WTC11 (cell line): ENCODE data around the gene KRTCAP3. TPM values are rescaled to one million over a fixed set of nuclear protein-coding genes. Genes with fewer than 3 reads are reported as not detected.

Experiments
- ATAC-seq: fragments of 200-7000 bp; cut with Tn5 transposase; 2 replicates; pipeline ENCODE4 v1.10.0; 2021; ENCODE audit warnings: mild to moderate bottlenecking, moderate library complexity
- CTCF ChIA-PET: fragments of 300-600 bp; sonication (Branson Sonifier 250); formaldehyde crosslinking; loops from one replicate; lab custom pipeline; 2021; ENCODE audit warnings: antibody characterized with exemption; lab: Charles Lee
- POLR2A ChIA-PET: fragments of 350-600 bp; sonication (Branson Sonifier 250); formaldehyde crosslinking; loops from one replicate; lab custom pipeline; 2021; ENCODE audit warnings: antibody characterized with exemption; lab: Charles Lee
- DNase-seq: peaks from one replicate; pipeline ENCODE4 v3.0.0; 2021; ENCODE audit warnings: low spot score
- H3K27ac Mint-ChIP-seq: 2 replicates; pipeline ENCODE4 v1.8.0; 2021; ENCODE audit warnings: mixed read lengths
- H3K27me3 Mint-ChIP-seq: 2 replicates; pipeline ENCODE4 v1.8.0; 2021; ENCODE audit warnings: low read depth, mild to moderate bottlenecking, moderate library complexity, mixed read lengths
- H3K36me3 Mint-ChIP-seq: 2 replicates; pipeline ENCODE4 v1.8.0; 2021; ENCODE audit warnings: mixed read lengths
- H3K4me1 Mint-ChIP-seq: 2 replicates; pipeline ENCODE4 v1.8.0; 2022; ENCODE audit warnings: mixed read lengths
- H3K4me3 Mint-ChIP-seq: 2 replicates; pipeline ENCODE4 v1.8.0; 2021; ENCODE audit warnings: mild to moderate bottlenecking, moderate library complexity, mixed read lengths
- H3K9me3 Mint-ChIP-seq: 2 replicates; pipeline ENCODE4 v1.8.0; 2021; ENCODE audit warnings: mixed read lengths
- ATF1 ChIP-seq: sonication (generic); formaldehyde crosslinking; IDR thresholded peaks from 2 replicates; pipeline ENCODE4 v1.8.1; 2023; ENCODE audit warnings: mild to moderate bottlenecking, moderate library complexity, missing genetic modification reagents
- EMX1 ChIP-seq: fragments of 250-450 bp; sonication (Bioruptor Pico); IDR thresholded peaks from 2 replicates; pipeline ENCODE4 v1.8.0; 2021; ENCODE audit warnings: mild to moderate bottlenecking
- ESRRA ChIP-seq: sonication (generic); formaldehyde crosslinking; IDR thresholded peaks from 2 replicates; pipeline ENCODE4 v1.8.1; 2022; ENCODE audit warnings: mild to moderate bottlenecking, missing genetic modification reagents, borderline replicate concordance
- ETV6 ChIP-seq: sonication (generic); formaldehyde crosslinking; IDR thresholded peaks from 2 replicates; pipeline ENCODE4 v1.8.1; 2022; ENCODE audit warnings: mild to moderate bottlenecking, missing genetic modification reagents
- FOXJ3 ChIP-seq: sonication (generic); formaldehyde crosslinking; IDR thresholded peaks from 2 replicates; pipeline ENCODE4 v1.9.0; 2021; ENCODE audit warnings: missing genetic modification reagents, mild to moderate bottlenecking, borderline replicate concordance
- GRHL2 ChIP-seq: fragments of 250-450 bp; sonication (Bioruptor Pico); IDR thresholded peaks from 2 replicates; pipeline ENCODE4 v1.8.0; 2022; ENCODE audit warnings: mild to moderate bottlenecking, moderate library complexity; ENCODE audit not compliant: insufficient replicate concordance, severe bottlenecking
- JAZF1 ChIP-seq: fragments of 250-450 bp; sonication (Bioruptor Pico); IDR thresholded peaks from 2 replicates; pipeline ENCODE4 v1.9.0; 2021; ENCODE audit warnings: moderate library complexity, mild to moderate bottlenecking, inconsistent platforms
- MXD4 ChIP-seq: fragments of 250-450 bp; sonication (Bioruptor Pico); IDR thresholded peaks from 2 replicates; pipeline ENCODE4 v1.8.0; 2021; ENCODE audit warnings: mild to moderate bottlenecking, moderate library complexity, borderline replicate concordance
- MYBL2 ChIP-seq: sonication (generic); formaldehyde crosslinking; IDR thresholded peaks from 2 replicates; pipeline ENCODE4 v1.8.1; 2023; ENCODE audit warnings: mild to moderate bottlenecking, moderate library complexity, missing genetic modification reagents
- NFATC4 ChIP-seq: fragments of 250-450 bp; sonication (Bioruptor Pico); IDR thresholded peaks from 2 replicates; pipeline ENCODE4 v1.9.0; 2021; ENCODE audit warnings: mild to moderate bottlenecking
- NFE2L1 ChIP-seq: sonication (generic); formaldehyde crosslinking; IDR thresholded peaks from 2 replicates; pipeline ENCODE4 v1.8.1; 2023; ENCODE audit warnings: missing genetic modification reagents
- OVOL2 ChIP-seq: fragments of 250-450 bp; sonication (Bioruptor Pico); IDR thresholded peaks from 2 replicates; pipeline ENCODE4 v1.9.0; 2021; ENCODE audit warnings: mild to moderate bottlenecking, borderline replicate concordance
- PRRX2 ChIP-seq: fragments of 250-450 bp; sonication (Bioruptor Pico); IDR thresholded peaks from 2 replicates; pipeline ENCODE4 v1.8.0; 2021; ENCODE audit warnings: mild to moderate bottlenecking
- RELA ChIP-seq: sonication (generic); formaldehyde crosslinking; IDR thresholded peaks from 2 replicates; pipeline ENCODE4 v1.8.1; 2022; ENCODE audit warnings: missing genetic modification reagents, mild to moderate bottlenecking, borderline replicate concordance
- SOX15 ChIP-seq: fragments of 250-450 bp; sonication (Bioruptor Pico); IDR thresholded peaks from 2 replicates; pipeline ENCODE4 v1.9.0; 2021; ENCODE audit warnings: mild to moderate bottlenecking
- SP1 ChIP-seq: sonication (generic); formaldehyde crosslinking; conservative IDR thresholded peaks from 2 replicates; pipeline ENCODE4 v1.8.1; 2022; ENCODE audit warnings: missing genetic modification reagents
- ZNF423 ChIP-seq: fragments of 250-450 bp; sonication (Bioruptor Pico); IDR thresholded peaks from 2 replicates; pipeline ENCODE4 v2.1.2; 2022; ENCODE audit warnings: mild to moderate bottlenecking, moderate library complexity
- ZNF512 ChIP-seq: sonication (generic); formaldehyde crosslinking; IDR thresholded peaks from 2 replicates; pipeline ENCODE4 v1.8.1; 2022; ENCODE audit warnings: missing genetic modification reagents, borderline replicate concordance
- total RNA-seq: library from RNA; stranded (reverse); gene quantifications from 3 replicates; pipeline ENCODE4 v1.2.3, GENCODE V29; 2021
- TF ChIP-seq, protein P1 (sequence below): sonication (generic); formaldehyde crosslinking; IDR thresholded peaks from 2 replicates; pipeline ENCODE4 v1.8.0; 2023; ENCODE audit warnings: missing genetic modification reagents
- TF ChIP-seq, protein P2 (sequence below): sonication (generic); formaldehyde crosslinking; IDR thresholded peaks from 2 replicates; pipeline ENCODE4 v1.8.0; 2022; ENCODE audit warnings: missing genetic modification reagents
- TF ChIP-seq, protein P3 (sequence below): sonication (generic); formaldehyde crosslinking; IDR thresholded peaks from 2 replicates; pipeline ENCODE4 v1.8.0; 2022; ENCODE audit warnings: mild to moderate bottlenecking, missing genetic modification reagents
- TF ChIP-seq, protein P4 (sequence below): sonication (generic); formaldehyde crosslinking; IDR thresholded peaks from 2 replicates; pipeline ENCODE4 v1.8.1; 2023; ENCODE audit warnings: mild to moderate bottlenecking, missing genetic modification reagents, moderate library complexity

The KRTCAP3 gene
- total RNA-seq, 1 experiment from 2014 or later: 41.9 TPM

- peaks cover 14% of the 10 kb centered on the region for H3K4me1 Mint-ChIP-seq
- no peak for DNase-seq
- peak overlapping the region; percentile 74 for H3K4me3 Mint-ChIP-seq
- ChIA-PET CTCF (interaction anchor here (0.6 to 1.0 kb wide), 2 partner anchors 12 to 92 kb away, joined by 3 to 4 read pairs; no protein-coding TSS in a partner anchor), POLR2A (no interaction called here)
- H3K27me3 Mint-ChIP-seq: no peaks in the 10 kb centered on the region
- peak; percentile 6; the same call in 1 of the 2 replicates for ATAC-seq
- H3K27ac Mint-ChIP-seq: no peak overlapping the region
- H3K36me3 Mint-ChIP-seq: peaks cover 33% of the 10 kb centered on the region
- H3K9me3 Mint-ChIP-seq: no peaks in the 10 kb centered on the region
- TF ChIP-seq NFE2L1 (CRISPR knock-in tag) (peak; percentile 65; the same call in 1 of the 2 replicates), ZNF512 (CRISPR knock-in tag) (0 out of 2 replicates have a peak, but pooled peaks have one; percentile 4), MYBL2 (no peak), RELA (CRISPR knock-in tag) (no peak)
- TF ChIP-seq, protein P1, sequence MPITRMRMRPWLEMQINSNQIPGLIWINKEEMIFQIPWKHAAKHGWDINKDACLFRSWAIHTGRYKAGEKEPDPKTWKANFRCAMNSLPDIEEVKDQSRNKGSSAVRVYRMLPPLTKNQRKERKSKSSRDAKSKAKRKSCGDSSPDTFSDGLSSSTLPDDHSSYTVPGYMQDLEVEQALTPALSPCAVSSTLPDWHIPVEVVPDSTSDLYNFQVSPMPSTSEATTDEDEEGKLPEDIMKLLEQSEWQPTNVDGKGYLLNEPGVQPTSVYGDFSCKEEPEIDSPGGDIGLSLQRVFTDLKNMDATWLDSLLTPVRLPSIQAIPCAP (CRISPR knock-in tag): no peak
Observed at GRCh38 chr2:27442920-27443282, 720 bp downstream of the KRTCAP3 start.

DNA sequence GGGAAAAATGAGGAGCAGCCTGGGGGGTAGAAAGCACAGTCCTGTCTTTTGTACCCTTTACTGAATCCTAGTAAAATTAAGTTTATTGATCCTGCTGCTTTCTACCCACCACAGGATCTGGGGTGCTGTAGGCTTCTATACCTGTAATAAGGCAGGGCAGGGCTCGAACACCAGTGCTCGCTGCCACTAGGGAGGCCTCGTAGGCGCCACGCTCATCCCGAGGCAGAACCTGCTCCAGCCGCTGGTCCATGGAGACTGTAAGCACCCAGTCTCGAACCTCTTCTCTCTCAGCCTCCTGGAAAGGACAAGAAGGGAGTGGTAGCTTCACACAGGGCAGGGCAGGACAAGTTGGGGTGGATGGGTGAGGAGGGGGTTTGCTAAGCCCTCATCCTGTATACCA is 3.0 kb downstream of the KRTCAP3 start:
- Mint-ChIP-seq H3K4me3 (no peak overlapping the region), H3K27me3 (no peaks in the 10 kb centered on the region), H3K36me3 (peaks cover 19% of the 10 kb centered on the region), H3K9me3 (no peaks in the 10 kb centered on the region), H3K27ac (no peak overlapping the region), H3K4me1 (peaks cover 14% of the 10 kb centered on the region)
- POLR2A ChIA-PET: interaction anchor here (1.2 kb wide), 1 partner anchor 18 kb away, joined by 3 read pairs; no protein-coding TSS in a partner anchor
- CTCF ChIA-PET: interaction anchor here (1.1 to 1.4 kb wide), 2 partner anchors 16 to 76 kb away, joined by 3 read pairs; partner anchors contain the start of gene NRBP1
- TF ChIP-seq, protein P2, sequence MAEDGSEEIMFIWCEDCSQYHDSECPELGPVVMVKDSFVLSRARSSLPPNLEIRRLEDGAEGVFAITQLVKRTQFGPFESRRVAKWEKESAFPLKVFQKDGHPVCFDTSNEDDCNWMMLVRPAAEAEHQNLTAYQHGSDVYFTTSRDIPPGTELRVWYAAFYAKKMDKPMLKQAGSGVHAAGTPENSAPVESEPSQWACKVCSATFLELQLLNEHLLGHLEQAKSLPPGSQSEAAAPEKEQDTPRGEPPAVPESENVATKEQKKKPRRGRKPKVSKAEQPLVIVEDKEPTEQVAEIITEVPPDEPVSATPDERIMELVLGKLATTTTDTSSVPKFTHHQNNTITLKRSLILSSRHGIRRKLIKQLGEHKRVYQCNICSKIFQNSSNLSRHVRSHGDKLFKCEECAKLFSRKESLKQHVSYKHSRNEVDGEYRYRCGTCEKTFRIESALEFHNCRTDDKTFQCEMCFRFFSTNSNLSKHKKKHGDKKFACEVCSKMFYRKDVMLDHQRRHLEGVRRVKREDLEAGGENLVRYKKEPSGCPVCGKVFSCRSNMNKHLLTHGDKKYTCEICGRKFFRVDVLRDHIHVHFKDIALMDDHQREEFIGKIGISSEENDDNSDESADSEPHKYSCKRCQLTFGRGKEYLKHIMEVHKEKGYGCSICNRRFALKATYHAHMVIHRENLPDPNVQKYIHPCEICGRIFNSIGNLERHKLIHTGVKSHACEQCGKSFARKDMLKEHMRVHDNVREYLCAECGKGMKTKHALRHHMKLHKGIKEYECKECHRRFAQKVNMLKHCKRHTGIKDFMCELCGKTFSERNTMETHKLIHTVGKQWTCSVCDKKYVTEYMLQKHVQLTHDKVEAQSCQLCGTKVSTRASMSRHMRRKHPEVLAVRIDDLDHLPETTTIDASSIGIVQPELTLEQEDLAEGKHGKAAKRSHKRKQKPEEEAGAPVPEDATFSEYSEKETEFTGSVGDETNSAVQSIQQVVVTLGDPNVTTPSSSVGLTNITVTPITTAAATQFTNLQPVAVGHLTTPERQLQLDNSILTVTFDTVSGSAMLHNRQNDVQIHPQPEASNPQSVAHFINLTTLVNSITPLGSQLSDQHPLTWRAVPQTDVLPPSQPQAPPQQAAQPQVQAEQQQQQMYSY (CRISPR knock-in tag): no peak
- no peak for TF ChIP-seq SOX15 (CRISPR knock-in tag)
- TF ChIP-seq, protein P3, sequence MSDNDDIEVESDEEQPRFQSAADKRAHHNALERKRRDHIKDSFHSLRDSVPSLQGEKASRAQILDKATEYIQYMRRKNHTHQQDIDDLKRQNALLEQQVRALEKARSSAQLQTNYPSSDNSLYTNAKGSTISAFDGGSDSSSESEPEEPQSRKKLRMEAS (CRISPR knock-in tag): no peak
- TF ChIP-seq ESRRA (CRISPR knock-in tag): no peak
- no peak for TF ChIP-seq MXD4 (CRISPR knock-in tag)
- TF ChIP-seq NFATC4 (CRISPR knock-in tag): no peak
- no peak for TF ChIP-seq ZNF423 (CRISPR knock-in tag)
- TF ChIP-seq PRRX2 (CRISPR knock-in tag): no peak
- TF ChIP-seq JAZF1 (CRISPR knock-in tag): no peak
- TF ChIP-seq SP1 (CRISPR knock-in tag): no peak
- TF ChIP-seq OVOL2 (CRISPR knock-in tag): no peak
- no peak for TF ChIP-seq ATF1 (CRISPR knock-in tag)
- TF ChIP-seq, protein P4, sequence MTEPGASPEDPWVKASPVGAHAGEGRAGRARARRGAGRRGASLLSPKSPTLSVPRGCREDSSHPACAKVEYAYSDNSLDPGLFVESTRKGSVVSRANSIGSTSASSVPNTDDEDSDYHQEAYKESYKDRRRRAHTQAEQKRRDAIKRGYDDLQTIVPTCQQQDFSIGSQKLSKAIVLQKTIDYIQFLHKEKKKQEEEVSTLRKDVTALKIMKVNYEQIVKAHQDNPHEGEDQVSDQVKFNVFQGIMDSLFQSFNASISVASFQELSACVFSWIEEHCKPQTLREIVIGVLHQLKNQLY (CRISPR knock-in tag): no peak
- TF ChIP-seq ETV6 (CRISPR knock-in tag): no peak
- TF ChIP-seq EMX1: no peak
- TF ChIP-seq GRHL2 (CRISPR knock-in tag): no peak
- TF ChIP-seq FOXJ3: no peak
- no peak for DNase-seq
- no peak for ATAC-seq
